HG02588 (cell line): Measurements from ENCODE around the gene EIF3B.
"Not testable (repeated sequence)": the region's sequence is repeated elsewhere in the genome, so short reads cannot be mapped to it uniquely, and the experiment has no call there.

Source experiments
- ATAC-seq: cut with Tn5 transposase; IDR thresholded peaks from one replicate; pipeline ENCODE4 v1.9.1; 2021; ENCODE audit warnings: mild to moderate bottlenecking, moderate library complexity; ENCODE audit not compliant: unreplicated experiment

EIF3B gene

GRCh38 chr7:2354186-2354938 is at the start of gene EIF3B:
TSS of gene EIF3B (plus strand) at chr7:2354827. CDS start at chr7:2354922, 95 bp downstream.
- ATAC-seq, result peak; percentile 74

- ATAC-seq, result not testable (repeated sequence)
Measured at GRCh38 chr7:2305258-2305657, 49.4 kb upstream of the EIF3B start.

DNA sequence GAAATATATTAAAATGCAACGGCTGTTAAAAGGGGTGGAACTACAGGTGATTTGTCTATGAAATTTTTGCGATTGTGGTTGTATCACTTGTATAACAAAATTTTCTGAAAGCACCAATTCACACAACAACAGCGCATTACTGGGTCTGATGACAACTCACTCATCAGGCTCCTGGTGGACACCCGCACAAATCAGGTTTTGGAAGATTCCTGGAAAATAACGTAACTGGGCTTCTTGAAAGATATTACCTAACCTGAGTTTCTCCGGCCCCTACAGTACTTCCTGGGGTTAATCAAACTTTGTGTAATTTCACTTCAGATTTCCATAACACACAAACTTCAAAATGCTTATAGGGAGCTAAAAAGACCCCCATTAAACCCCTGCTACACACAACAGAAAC is 47.9 kb upstream of the EIF3B start:
- no peak for ATAC-seq

GRCh38 chr7:2307690-2308107 is 46.9 kb upstream of the EIF3B start:
- no peak for ATAC-seq

DNA sequence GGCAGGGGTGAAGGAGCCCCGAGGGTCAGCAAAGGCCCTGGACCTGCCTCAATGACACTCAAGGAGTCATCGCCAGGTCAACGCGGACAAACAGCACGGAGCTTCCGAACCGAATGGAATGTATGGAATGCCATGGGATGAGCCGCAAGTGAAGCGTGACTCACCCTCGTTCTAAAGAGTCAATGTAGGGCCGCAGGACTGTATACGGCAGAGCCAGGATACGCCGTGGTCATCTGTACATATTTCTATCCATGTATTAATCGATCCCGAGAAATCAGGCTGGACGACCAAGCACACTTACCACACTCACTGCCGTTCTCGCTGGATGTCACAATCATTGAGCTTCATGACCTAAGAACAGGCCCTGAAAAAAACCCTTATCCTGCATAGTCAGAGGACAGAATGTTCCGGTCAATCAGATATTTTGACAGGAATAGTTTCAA is 44.7 kb upstream of the EIF3B start:
- no peak for ATAC-seq

DNA sequence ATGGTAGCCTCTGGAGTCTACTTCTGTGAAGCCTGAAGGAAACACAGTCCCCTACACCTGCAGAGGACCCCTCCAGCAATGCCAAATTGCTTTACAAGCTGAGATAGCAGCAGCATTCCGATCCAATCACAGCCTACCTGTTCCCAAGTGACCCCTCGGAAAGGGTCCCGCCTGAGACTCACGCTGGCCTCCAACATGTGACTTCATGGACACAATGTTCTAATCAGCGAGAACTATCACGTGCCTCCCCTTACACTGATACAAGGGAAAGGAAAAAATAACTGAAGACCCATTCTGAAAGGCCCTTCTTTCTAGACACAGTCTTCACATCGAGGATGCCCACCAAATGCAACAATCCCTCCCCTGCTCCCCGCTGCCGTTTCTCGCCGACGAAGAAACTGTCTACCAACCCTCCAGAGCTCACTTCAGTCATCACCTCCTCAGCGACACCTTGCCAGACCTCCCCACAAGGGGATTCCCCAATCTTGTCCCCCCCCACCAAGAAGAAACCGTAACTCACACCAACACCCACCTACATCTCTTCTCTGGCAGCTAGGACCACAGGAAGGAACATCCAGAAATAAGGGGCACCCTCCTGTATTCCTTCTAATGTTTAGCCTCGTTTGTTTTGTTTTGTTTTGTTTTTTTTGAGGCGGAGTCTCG is 42.2 kb upstream of the EIF3B start:
- ATAC-seq, result no peak

- ATAC-seq, result peak; percentile 12
Measured at GRCh38 chr7:2313450-2314208, 41.0 kb upstream of the EIF3B start.

GRCh38 chr7:2314209-2314955 is 40.2 kb upstream of the EIF3B start, which contains the start of gene SNX8:
TSS of gene SNX8 (minus strand) at chr7:2314441. CDS start at chr7:2314421, 20 bp downstream.
- ATAC-seq, result peak; percentile 76

DNA sequence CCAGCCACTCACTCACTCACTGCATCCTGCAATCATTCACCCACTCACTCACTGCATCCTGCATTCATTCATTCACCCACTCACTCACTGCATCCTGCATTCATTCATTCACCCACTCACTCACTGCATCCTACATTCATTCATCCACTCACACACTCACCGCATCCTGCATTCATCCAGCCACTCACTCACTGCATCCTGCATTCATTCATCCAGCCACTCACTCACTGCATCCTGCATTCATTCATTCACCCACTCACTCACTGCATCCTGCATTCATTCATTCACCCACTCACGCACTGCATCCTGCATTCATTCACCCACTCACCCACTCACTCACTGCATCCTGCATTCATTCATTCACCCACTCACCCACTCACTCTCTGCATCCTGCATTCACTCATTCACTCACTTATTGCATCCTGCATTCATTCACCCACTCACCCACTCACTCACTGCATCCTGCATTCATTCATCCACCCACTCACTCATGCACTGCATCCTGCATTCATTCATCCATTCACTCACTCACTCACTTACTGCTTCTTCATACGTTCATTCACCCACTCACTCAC is 39.6 kb upstream of the EIF3B start:
- not testable (repeated sequence) for ATAC-seq

DNA sequence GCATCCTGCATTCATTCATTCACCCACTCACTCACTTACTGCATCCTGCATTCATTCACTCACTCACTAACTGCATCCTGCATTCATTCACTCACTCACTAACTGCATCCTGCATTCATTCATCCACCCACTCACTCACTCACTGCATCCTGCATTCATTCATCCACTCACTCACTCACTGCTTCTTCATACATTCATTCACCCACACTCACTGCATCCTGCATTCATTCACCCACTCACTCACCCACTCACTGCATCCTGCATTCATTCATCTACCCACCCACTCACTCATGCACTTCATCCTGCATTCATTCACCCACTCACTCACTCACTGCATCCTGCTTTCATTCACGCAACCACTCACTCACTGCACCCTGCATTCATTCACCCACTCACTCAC is 38.8 kb upstream of the EIF3B start:
- ATAC-seq, result no peak

GRCh38 chr7:2316578-2316977 is 38.0 kb upstream of the EIF3B start:
- no peak for ATAC-seq

GRCh38 chr7:2317556-2318293 is 36.9 kb upstream of the EIF3B start:
- no peak for ATAC-seq

- ATAC-seq, result no peak
Measured at GRCh38 chr7:2321020-2321419, 33.6 kb upstream of the EIF3B start.

GRCh38 chr7:2325162-2325561 is 29.5 kb upstream of the EIF3B start:
- no peak for ATAC-seq

DNA sequence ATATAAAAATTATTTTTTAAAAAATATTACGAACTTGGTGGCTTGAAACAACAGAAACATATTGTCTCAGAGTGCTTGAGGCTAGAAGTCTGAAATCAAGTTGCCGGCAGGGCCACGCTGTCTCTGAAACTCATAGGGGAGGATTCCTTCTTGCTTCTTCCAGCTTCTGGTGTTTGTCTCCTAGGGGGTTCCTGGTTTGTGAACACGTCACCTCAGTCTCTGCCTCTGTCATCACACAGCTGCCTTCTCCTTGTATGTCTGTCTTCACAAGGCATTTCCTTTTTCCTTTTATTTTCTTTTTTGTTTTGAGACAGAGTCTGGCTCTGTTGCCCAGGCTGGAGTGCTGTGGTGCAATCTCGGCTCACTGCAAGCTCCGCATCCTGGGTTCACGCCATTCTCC is 27.7 kb upstream of the EIF3B start:
- ATAC-seq, result no peak

- ATAC-seq, result no peak
Measured at GRCh38 chr7:2330493-2330892, 24.1 kb upstream of the EIF3B start.

DNA sequence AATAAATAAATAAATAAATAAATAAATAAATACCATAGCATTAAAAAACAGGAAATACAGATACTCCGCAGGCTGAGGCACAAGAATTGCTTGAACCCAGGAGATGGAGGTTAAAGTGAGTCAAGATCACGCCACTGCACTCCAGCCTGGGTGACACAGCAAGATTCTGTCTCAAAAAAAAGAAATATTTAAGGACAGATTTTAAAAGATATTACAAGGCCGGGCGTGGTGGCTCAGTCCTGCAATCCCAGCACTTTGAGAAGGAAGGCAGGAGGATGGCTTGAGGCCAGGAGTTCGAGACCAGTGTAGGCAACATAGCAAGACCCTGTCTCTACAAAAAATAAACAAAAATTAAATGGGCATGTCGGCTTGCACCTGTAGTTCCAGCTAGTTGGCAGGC is 22.9 kb upstream of the EIF3B start:
- no peak for ATAC-seq

DNA sequence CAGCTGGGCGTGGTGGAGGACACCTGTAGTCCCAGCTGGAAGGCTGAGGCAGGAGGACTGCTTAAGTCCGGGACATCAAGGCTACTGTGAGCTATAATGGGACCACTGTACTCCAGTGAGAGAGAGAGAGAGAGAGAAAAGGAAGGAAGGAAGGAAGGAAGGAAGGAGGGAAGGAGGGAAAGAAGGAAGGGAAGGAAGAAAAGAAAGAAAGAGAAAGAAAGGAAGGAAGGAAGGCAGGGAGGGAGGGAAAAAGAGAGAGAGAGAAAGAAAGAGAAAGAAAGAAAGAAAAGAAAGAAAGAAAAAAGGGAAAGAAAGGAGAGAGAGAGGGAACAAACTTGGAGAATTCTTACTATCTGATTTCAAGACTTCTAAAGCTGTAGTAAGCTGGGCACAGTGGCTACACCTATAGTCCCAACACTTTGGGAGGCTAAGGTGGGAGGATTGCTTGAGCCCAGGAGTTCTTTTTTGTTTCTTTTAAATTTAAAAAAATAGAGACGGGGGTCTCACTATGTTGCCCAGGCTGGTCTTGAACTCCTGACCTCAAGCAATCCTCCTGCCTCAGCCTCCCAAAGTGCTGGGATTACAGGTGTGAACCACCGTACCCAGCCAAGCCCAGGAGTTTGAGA is 21.9 kb upstream of the EIF3B start:
- ATAC-seq, result not testable (repeated sequence)

- ATAC-seq, result no peak
Measured at GRCh38 chr7:2336626-2337299, 17.9 kb upstream of the EIF3B start.
